Mesothelial cell of epicardium (in vitro differentiated cells): Measurements from ENCODE around the gene GRK5. TPM values are rescaled to one million over a fixed set of nuclear protein-coding genes. Genes with fewer than 3 reads are reported as not detected.

Experiments
- DNase-seq, 2 experiments: peaks; one replicate each; pipeline ENCODE4 v3.0.0; 2021; ENCODE audit warnings: low spot score in 2 of 2; ENCODE audit not compliant: unreplicated experiment in 2 of 2
- H3K27ac Mint-ChIP-seq: 2 replicates; pipeline ENCODE4 v1.8.0; 2021; ENCODE audit warnings: mixed read lengths
- H3K27me3 Mint-ChIP-seq: 2 replicates; pipeline ENCODE4 v1.8.0; 2021; ENCODE audit warnings: low read depth, mixed read lengths
- H3K36me3 Mint-ChIP-seq: 2 replicates; pipeline ENCODE4 v1.8.0; 2021; ENCODE audit warnings: mixed read lengths
- H3K4me1 Mint-ChIP-seq: 2 replicates; pipeline ENCODE4 v1.8.0; 2021; ENCODE audit warnings: mixed read lengths
- H3K4me3 Mint-ChIP-seq: 2 replicates; pipeline ENCODE4 v1.8.0; 2021; ENCODE audit warnings: mild to moderate bottlenecking, moderate library complexity, mixed read lengths
- H3K9me3 Mint-ChIP-seq: 2 replicates; pipeline ENCODE4 v1.8.0; 2021; ENCODE audit warnings: mixed read lengths
- total RNA-seq: library from RNA; stranded (reverse); gene quantifications from 3 replicates; pipeline ENCODE4 v1.2.1, GENCODE V29; 2021
- TF ChIP-seq, protein P1 (sequence below): fragments of 200-600 bp; sonication (generic); IDR thresholded peaks from one replicate; pipeline ENCODE4 v1.5.0; 2021; ENCODE audit warnings: antibody characterized with exemption; ENCODE audit not compliant: unreplicated experiment

Gene GRK5
- total RNA-seq, 1 donor from 2014 or later: 14.5 TPM

DNA sequence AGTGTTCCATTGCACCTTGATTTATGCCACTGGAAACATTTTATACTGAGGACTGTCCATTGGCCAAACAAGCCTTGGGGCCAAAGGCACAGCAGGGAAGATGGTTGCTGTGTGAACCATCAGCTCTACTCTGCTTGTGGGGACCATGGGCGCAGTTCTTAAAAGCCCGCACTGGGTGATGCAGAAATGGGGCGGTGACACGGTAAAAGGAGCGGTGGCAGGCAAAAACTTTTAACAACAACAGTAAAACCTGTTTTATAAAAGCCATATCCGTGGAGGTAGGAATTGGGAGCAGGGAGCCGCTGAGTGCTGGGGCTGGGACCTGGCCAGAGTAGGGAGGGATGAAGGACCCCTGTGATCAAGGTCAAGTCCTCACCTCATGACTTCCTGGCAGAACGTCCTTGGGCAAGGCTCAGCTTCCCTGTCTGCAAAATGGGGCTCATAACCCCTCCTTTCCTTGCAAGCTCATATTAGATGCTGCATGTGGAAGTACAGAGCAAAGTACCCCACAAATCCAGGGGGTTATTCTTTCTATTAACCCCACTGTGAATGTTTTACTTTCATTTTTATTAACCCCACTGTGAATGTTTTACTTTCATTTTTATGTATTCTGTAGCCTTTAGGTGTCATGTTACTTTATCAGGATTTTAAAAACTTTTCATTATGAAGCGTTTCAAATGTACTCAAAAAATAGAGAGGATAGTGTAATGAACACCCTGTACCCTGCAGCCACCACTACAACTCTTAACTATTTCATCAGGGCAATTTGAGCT, 78.3 kb downstream of the GRK5 start:
- Mint-ChIP-seq H3K27me3 (peaks cover 3% of the 10 kb centered on the region), H3K36me3 (no peaks in the 10 kb centered on the region), H3K9me3 (no peaks in the 10 kb centered on the region), H3K4me3 (no peak overlapping the region), H3K4me1 (peaks cover 25% of the 10 kb centered on the region), H3K27ac (no peak overlapping the region)
- DNase-seq: no peak
- TF ChIP-seq, protein P1, sequence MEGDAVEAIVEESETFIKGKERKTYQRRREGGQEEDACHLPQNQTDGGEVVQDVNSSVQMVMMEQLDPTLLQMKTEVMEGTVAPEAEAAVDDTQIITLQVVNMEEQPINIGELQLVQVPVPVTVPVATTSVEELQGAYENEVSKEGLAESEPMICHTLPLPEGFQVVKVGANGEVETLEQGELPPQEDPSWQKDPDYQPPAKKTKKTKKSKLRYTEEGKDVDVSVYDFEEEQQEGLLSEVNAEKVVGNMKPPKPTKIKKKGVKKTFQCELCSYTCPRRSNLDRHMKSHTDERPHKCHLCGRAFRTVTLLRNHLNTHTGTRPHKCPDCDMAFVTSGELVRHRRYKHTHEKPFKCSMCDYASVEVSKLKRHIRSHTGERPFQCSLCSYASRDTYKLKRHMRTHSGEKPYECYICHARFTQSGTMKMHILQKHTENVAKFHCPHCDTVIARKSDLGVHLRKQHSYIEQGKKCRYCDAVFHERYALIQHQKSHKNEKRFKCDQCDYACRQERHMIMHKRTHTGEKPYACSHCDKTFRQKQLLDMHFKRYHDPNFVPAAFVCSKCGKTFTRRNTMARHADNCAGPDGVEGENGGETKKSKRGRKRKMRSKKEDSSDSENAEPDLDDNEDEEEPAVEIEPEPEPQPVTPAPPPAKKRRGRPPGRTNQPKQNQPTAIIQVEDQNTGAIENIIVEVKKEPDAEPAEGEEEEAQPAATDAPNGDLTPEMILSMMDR: no peak

DNA sequence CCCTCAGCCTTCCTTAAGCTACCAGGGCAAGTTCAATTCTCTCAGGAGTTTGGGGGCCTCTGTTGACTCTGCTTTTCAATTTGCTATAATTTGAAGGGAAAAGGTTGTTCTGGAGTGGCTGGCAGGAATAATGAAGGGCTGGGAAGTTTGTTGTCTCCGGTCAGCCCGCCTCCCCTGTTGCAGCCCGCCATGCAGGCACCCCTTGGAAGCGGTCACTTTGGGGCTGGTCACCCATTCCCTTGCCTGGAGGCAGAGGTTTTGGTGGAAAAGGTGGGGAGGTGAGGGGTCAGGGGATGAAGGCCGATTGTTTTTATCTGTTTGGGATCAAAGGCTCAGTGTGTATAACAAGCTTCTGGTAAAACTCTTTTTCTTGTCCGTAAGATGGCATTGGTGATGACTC, 79.1 kb downstream of the GRK5 start:
- no peak for DNase-seq
- Mint-ChIP-seq H3K9me3 (no peaks in the 10 kb centered on the region), H3K27me3 (peaks cover 6% of the 10 kb centered on the region), H3K36me3 (no peaks in the 10 kb centered on the region), H3K27ac (peak overlapping the region; percentile 45), H3K4me1 (peaks cover 25% of the 10 kb centered on the region), H3K4me3 (no peak overlapping the region)
- TF ChIP-seq, protein P1: no peak

DNA sequence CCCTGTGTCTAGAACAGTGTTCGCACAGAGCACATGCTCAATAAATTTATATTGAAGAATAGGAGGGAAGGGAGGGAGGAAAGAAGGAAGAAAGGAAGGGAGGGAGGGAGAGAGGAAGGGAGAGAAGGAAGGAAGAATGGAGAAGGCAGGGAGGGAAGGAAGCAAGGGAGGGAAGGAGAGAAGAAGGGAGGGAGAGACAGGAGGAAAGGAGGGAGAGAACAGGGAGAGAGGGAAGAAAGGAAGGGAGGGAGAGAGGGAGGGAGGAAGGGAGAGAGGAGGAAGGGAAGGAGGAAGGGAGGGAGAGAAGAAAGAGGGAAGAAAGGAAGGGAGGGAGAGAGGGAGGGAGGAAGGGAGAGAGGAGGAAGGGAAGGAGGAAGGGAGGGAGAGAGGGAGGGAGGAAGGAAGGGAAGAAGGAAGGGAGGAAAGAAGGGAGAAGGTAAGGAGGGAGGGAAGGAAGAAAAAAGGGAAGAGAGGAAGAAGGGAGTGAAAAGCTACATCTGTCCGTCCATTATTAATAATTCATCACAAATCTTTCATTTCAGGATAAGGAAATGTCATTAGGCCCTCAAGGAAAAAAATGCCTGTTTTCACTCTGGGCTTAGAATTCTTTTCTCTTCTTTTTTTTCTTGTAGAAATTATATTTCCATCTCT, 79.7 kb downstream of the GRK5 start:
- no peak overlapping the region for H3K4me3 Mint-ChIP-seq
- no peaks in the 10 kb centered on the region for H3K36me3 Mint-ChIP-seq
- H3K27ac Mint-ChIP-seq: no peak overlapping the region
- H3K9me3 Mint-ChIP-seq: no peaks in the 10 kb centered on the region
- no peak for DNase-seq
- H3K27me3 Mint-ChIP-seq: peaks cover 8% of the 10 kb centered on the region
- H3K4me1 Mint-ChIP-seq: peaks cover 25% of the 10 kb centered on the region
- TF ChIP-seq, protein P1: no peak

DNA sequence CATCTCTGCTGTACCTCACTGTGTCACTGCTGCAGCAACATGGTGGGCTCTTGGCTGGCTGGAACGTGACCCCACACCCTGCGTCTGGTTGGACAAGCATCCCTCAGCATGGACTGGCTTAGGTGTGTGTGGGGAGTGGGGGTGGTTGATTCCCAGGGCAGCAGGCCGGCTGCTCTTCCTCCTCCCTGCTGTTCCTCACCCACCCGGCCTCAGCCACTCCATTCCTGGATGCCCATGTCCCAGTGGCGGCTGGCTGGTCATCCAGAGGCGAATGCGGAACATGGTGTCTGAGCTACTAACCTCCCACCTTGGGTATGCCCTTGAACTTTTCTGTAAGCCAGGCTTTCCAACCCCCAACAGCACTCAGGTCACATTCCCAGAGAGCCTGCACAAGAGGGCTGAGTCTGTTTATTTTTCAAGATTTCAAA, 81.2 kb downstream of the GRK5 start:
- DNase-seq: no peak
- TF ChIP-seq, protein P1: no peak
- H3K27me3 Mint-ChIP-seq: peaks cover 13% of the 10 kb centered on the region
- H3K27ac Mint-ChIP-seq: no peak overlapping the region
- H3K4me3 Mint-ChIP-seq: no peak overlapping the region
- no peaks in the 10 kb centered on the region for H3K36me3 Mint-ChIP-seq
- peaks cover 25% of the 10 kb centered on the region for H3K4me1 Mint-ChIP-seq
- no peaks in the 10 kb centered on the region for H3K9me3 Mint-ChIP-seq

DNA sequence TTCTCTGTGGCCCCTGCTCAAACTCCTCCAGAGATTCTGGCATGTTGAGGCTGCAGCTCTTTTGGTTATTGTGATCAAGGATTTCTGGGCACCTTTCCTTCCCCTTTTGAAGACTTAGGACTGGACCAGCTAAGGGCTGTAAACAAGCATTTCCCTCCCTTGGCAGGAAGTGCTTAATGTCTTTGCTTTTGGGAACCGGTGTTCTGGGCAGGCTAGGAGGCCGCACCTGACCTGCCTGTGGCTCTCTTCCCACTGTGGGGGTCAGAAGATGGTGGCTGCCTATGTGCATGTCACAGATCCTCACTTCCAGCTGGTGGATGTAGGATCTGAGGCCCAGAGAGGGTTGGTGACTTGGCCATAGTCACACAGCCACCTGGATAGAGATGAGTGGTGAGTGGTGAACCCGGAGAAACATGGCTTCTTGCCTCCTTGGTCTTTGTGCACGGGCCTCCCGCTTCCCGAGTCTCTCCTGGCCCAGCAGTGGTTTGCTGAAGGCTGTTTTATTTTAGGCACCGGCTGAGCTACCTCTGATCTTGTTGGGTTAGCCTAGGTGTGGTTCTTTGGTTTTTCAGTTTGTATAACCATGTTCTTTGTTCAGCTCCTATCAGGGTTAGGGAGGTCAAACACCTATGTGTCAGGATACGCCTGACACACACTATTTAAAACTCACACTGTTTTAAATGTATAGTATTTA, 82.0 kb downstream of the GRK5 start:
- H3K4me1 Mint-ChIP-seq: peaks cover 25% of the 10 kb centered on the region
- TF ChIP-seq, protein P1: no peak
- H3K27me3 Mint-ChIP-seq: peaks cover 13% of the 10 kb centered on the region
- H3K4me3 Mint-ChIP-seq: no peak overlapping the region
- no peak for DNase-seq
- no peaks in the 10 kb centered on the region for H3K36me3 Mint-ChIP-seq
- peak overlapping the region; percentile 34 for H3K27ac Mint-ChIP-seq
- no peaks in the 10 kb centered on the region for H3K9me3 Mint-ChIP-seq
